OCI-LY1 (cell line): ENCODE measurements around the gene PASD1.

Experiments
- H2AFZ ChIP-seq: fragments of 200-600 bp; sonication (generic), shearing (Covaris generic); 2 replicates; pipeline ENCODE4 v1.6.0; 2014; ENCODE audit warnings: antibody characterized with exemption, mild to moderate bottlenecking, low read length
- H3F3A ChIP-seq: fragments of 200-600 bp; sonication (generic), shearing (Covaris generic); 2 replicates; pipeline ENCODE4 v1.6.0; 2014; ENCODE audit warnings: mild to moderate bottlenecking, antibody characterized with exemption, low read length, moderate library complexity; ENCODE audit not compliant: insufficient read depth
- H3K27ac ChIP-seq: fragments of 200-600 bp; sonication (generic); 2 replicates; pipeline ENCODE4 v1.5.1; 2014; ENCODE audit warnings: low read length, mixed run types, mild to moderate bottlenecking, low read depth; ENCODE audit not compliant: poor library complexity, severe bottlenecking
- H3K27me3 ChIP-seq: fragments of 200-600 bp; sonication (generic); 2 replicates; pipeline ENCODE4 v1.6.0; 2014; ENCODE audit warnings: antibody characterized with exemption, mild to moderate bottlenecking, low read length, moderate library complexity; ENCODE audit not compliant: insufficient read depth
- H3K36me3 ChIP-seq: fragments of 200-600 bp; sonication (generic); 2 replicates; pipeline ENCODE4 v1.6.1; 2014; ENCODE audit warnings: mild to moderate bottlenecking, antibody characterized with exemption, low read length, moderate library complexity, mixed read lengths; ENCODE audit not compliant: insufficient read depth
- H3K4me1 ChIP-seq: fragments of 200-600 bp; sonication (generic); 2 replicates; pipeline ENCODE4 v1.5.1; 2014; ENCODE audit warnings: mild to moderate bottlenecking, low read length, moderate library complexity; ENCODE audit not compliant: insufficient read depth, severe bottlenecking
- H3K4me2 ChIP-seq: fragments of 200-600 bp; sonication (generic), shearing (Covaris generic); 2 replicates; pipeline ENCODE4 v1.6.1; 2014; ENCODE audit warnings: low read length
- H3K4me3 ChIP-seq: fragments of 200-600 bp; sonication (generic); 2 replicates; pipeline ENCODE4 v1.5.1; 2014; ENCODE audit warnings: low read length, low read depth, mild to moderate bottlenecking, mixed read lengths; ENCODE audit not compliant: poor library complexity, severe bottlenecking
- H3K79me2 ChIP-seq: fragments of 200-600 bp; shearing (Covaris generic); 2 replicates; pipeline ENCODE4 v1.6.1; 2016; ENCODE audit warnings: mixed run types, low read length, mixed read lengths; ENCODE audit not compliant: insufficient read depth
- H3K9ac ChIP-seq: fragments of 200-600 bp; sonication (generic), shearing (Covaris generic); 2 replicates; pipeline ENCODE4 v1.6.1; 2014; ENCODE audit warnings: mild to moderate bottlenecking, low read length, mixed read lengths
- H3K9me2 ChIP-seq: fragments of 200-600 bp; sonication (generic), shearing (Covaris generic); 2 replicates; pipeline ENCODE4 v1.6.1; 2014; ENCODE audit warnings: low read depth, mild to moderate bottlenecking, low read length, mixed read lengths
- H3K9me3 ChIP-seq: fragments of 200-600 bp; shearing (Covaris generic); 2 replicates; pipeline ENCODE4 v1.6.1; 2014; ENCODE audit warnings: low read length, mixed read lengths
- H4K20me1 ChIP-seq: fragments of 200-600 bp; sonication (generic), shearing (Covaris generic); 2 replicates; pipeline ENCODE4 v1.6.0; 2016; ENCODE audit warnings: mild to moderate bottlenecking, low read length; ENCODE audit not compliant: insufficient read depth
- CTCF ChIP-seq: fragments of 200-600 bp; sonication (generic), shearing (Covaris generic); IDR thresholded peaks from 2 replicates; pipeline ENCODE4 v1.5.1; 2017; ENCODE audit warnings: mild to moderate bottlenecking, antibody characterized with exemption, low read length, moderate library complexity, mixed read lengths
- EZH2 ChIP-seq: fragments of 200-600 bp; sonication (generic), shearing (Covaris generic); IDR thresholded peaks from 2 replicates; pipeline ENCODE4 v1.8.0; 2017; ENCODE audit warnings: borderline replicate concordance, mixed run types, mild to moderate bottlenecking, antibody characterized with exemption, low read length, moderate library complexity, mixed read lengths

PASD1 gene

GRCh38 chrX:151725338-151725614 is 161.8 kb downstream of the PASD1 start:
- Histone ChIP-seq H3K4me2 (no peak overlapping the region), H3K9me2 (no peaks in the 10 kb centered on the region), H3K27ac (no peak overlapping the region), H3K9me3 (no peaks in the 10 kb centered on the region), H3K4me1 (no peaks in the 10 kb centered on the region), H3K4me3 (no peak overlapping the region), H3K79me2 (no peaks in the 10 kb centered on the region), H3K27me3 (no peaks in the 10 kb centered on the region), H2AFZ (no peak overlapping the region), H4K20me1 (no peaks in the 10 kb centered on the region), H3K36me3 (no peaks in the 10 kb centered on the region), H3F3A (no peaks in the 10 kb centered on the region), H3K9ac (no peak overlapping the region)
- TF ChIP-seq EZH2 (no peak), CTCF (no peak)
